ENCODE measurements around the gene ANKRD7. TPM values are rescaled to one million over a fixed set of nuclear protein-coding genes. Genes with fewer than 3 reads are reported as not detected.
A peak's percentile ranks its signal among the peaks of the same experiment; 100 is the strongest.

ANKRD7 gene
- total RNA-seq, 4 donors from 2014 or later: 0.66 to 0.98 (median 0.84) TPM; not detected in 1

DNA sequence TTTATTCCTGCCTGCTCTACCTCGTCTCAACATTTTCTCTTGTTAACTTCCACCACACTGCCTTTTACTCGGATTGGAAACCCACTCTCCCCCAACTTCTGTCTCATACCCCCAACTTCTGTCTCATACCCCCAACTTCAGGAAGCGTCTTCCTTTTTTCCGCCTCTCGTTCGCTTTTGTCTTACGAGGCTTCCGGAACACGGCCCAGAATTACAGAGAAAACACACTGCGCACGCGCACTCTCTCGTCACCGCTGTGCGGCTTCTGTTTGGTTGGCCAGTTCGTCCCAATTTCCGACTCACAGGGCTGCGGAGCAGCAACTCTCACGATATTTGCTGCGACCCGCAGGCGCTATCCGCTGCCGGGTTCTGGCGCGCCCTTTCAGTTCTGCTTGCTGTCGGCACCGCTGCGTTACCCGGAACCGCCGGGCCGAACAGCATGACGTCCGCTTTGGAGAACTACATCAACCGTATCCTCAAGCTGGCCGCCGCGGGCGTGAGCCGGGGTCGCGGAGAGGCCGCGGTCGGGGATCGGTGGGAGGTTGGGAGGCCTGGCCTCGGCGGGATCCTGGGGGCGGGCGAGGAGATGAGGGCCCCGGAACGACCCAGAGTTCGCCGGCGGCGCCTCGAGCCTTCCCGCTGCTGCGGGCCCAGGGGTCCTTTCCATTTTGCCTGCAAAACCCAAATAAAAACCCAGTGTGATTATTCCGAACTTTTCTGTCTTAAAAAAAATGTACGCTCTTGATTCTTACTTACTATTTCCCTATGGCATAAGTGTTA, 40.5 kb upstream of the ANKRD7 start, which contains the start of gene LSM8:
Gene LSM8, plus strand, starts transcription at position 379 of the 779 bp plus-strand sequence. Its CDS starts 60 bp downstream, at position 439.
- H3K27me3 ChIP-seq: no peaks in the 10 kb centered on the region
- DNase-seq (ENCODE audit: low spot score in 2 of 2): peak; percentile 93 to 94
- H3K4me3 ChIP-seq: peak within 1 kb of the TSS; percentile 73 to 92 (median 84)
- H3K27ac ChIP-seq: peak within 1 kb of the TSS; percentile 73 to 95 (median 92)
- TF ChIP-seq POLR2A (IDR thresholded peaks at IDR 0.05) (peak; percentile 63 to 75), CTCF (IDR thresholded peaks at IDR 0.05) (peak in 2 of 5 experiments; percentile 10 to 37), EP300 (IDR thresholded peaks at IDR 0.05) (peak; percentile 33 to 94)
- 0 to 1% methylated on average over 49 to 61 of the region's 62 CpGs for WGBS, 2 donors
- peaks cover 0 to 14% (median 0%) of the 10 kb centered on the region in 3 donors for H3K36me3 ChIP-seq
- H3K4me1 ChIP-seq: peaks cover 0 to 40% (median 18%) of the 10 kb centered on the region in 4 donors
- H3K9me3 ChIP-seq: no peaks in the 10 kb centered on the region

DNA sequence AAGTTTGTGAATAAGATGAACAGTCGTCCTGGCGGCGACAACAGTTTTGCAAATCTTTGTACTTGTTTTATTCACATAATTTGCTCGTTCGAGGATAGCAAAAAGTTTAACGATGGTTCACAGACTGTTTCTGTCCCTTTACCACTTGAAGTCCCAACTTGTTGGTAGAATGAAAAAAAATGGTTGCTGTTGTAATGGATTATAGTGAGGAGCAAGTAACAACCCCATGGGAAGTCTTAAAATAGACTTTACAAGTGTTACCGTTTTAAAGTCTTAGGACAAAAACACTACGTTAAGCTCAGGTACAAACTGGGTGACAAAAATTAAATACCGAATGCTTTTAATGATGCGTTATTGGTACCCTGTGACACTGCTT, 40.0 kb upstream of the ANKRD7 start:
- TF ChIP-seq POLR2A (IDR thresholded peaks at IDR 0.05): no peak
- Histone ChIP-seq H3K9me3 (no peaks in the 10 kb centered on the region), H3K4me3 (peak overlapping the region; percentile 73 to 92 (median 84)), H3K4me1 (peaks cover 0 to 40% (median 18%) of the 10 kb centered on the region in 4 donors), H3K27me3 (no peaks in the 10 kb centered on the region), H3K27ac (peak overlapping the region; percentile 73 to 95 (median 92)), H3K36me3 (peaks cover 0 to 20% (median 0%) of the 10 kb centered on the region in 3 donors)
- no peak for DNase-seq (ENCODE audit: low spot score in 2 of 2)
- WGBS, 2 donors: 6 to 7% methylated on average over 10 of the region's 10 CpGs

DNA sequence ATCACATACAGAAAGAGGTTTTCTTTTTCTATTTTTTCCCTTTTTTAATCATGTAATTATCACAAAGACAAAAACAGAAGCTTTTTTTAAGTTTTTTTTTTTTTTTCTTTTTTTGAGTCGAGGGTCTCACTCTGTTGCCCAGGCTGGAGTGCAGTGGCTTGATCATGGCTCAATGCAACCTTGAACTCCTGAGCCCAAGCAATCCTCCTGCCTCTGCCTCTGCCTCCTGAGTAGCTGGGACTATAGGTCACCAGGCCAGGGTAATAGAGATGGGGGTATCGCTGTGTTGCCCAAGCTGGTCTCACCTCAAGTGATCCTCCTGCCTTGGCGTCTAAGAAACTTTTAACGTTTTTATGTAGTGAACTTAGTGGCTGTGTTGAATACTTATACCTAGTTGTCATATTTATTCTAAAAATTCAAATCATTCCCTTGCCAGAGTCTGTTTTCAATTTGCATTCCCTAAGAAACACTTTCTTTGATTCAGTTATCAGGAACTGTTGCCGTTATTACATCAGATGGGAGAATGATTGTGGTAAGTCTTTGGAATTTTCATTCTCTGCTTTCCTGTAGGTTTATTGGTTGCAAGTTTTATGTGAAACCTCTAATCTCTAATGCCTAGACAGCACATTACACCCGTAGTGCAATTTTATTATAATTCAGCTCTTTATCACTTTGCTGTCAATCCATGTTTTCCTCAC, 39.2 kb upstream of the ANKRD7 start:
- Histone ChIP-seq H3K4me1 (peaks cover 0 to 40% (median 18%) of the 10 kb centered on the region in 4 donors), H3K4me3 (peak overlapping the region in 3 of 4 donors; percentile 8 to 86 (median 81)), H3K36me3 (peaks cover 0 to 27% (median 0%) of the 10 kb centered on the region in 3 donors), H3K27ac (peak overlapping the region in 1 of 4 donors; percentile 94), H3K27me3 (no peaks in the 10 kb centered on the region), H3K9me3 (no peaks in the 10 kb centered on the region)
- no peak for TF ChIP-seq CTCF (IDR thresholded peaks at IDR 0.05)
- no peak for TF ChIP-seq EP300 (IDR thresholded peaks at IDR 0.05)
- no peak for TF ChIP-seq POLR2A (IDR thresholded peaks at IDR 0.05)
- no peak for DNase-seq (ENCODE audit: low spot score in 2 of 2)
- WGBS, 2 donors: 65 to 66% methylated on average over 6 of the region's 6 CpGs

DNA sequence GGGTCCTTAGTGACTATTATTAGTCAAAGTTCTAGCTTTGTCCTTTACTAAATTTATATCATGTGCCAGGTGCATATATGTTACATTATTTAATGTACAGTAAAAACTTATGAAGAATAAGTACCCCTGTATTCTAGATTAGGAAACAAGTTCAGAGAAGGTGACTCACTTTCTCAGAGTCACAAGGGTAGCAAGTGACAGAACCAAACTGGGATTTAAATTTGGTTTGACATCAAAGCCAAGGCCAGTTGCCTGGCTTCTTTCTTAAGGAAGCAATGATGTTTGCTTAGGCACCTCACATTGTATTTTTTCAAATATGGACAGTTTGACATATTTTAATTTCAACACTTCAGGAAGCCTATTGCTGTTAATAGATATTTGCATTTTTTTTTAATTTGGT, 38.0 kb upstream of the ANKRD7 start:
- H3K27me3 ChIP-seq: no peaks in the 10 kb centered on the region
- no peak for DNase-seq (ENCODE audit: low spot score in 2 of 2)
- no peak overlapping the region for H3K27ac ChIP-seq
- H3K9me3 ChIP-seq: no peaks in the 10 kb centered on the region
- no peak overlapping the region for H3K4me3 ChIP-seq
- peaks cover 0 to 38% (median 0%) of the 10 kb centered on the region in 3 donors for H3K36me3 ChIP-seq
- peaks cover 0 to 40% (median 18%) of the 10 kb centered on the region in 4 donors for H3K4me1 ChIP-seq
- TF ChIP-seq EP300 (IDR thresholded peaks at IDR 0.05) (no peak), POLR2A (IDR thresholded peaks at IDR 0.05) (no peak), CTCF (IDR thresholded peaks at IDR 0.05) (no peak)

DNA sequence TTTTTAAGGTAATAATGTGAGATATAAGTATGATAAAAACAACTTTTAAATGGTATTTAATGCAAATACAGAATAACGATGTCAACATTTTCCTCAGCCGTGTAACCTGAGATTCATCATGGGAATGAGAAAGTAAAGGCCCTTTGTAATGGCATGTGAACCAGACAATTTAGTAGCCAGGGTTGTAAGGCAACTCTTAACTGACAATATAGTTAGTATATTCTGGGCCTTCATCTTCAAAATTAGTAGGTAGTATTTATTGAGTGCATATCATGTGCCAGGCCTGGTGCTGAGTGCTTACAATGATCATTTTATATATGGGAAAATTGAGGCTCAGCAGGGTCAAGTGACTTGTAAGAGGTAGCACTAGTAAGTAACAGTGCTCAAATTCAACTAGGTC, 29.9 kb upstream of the ANKRD7 start:
- no peaks in the 10 kb centered on the region for H3K27me3 ChIP-seq
- peaks cover 0 to 33% (median 2%) of the 10 kb centered on the region in 3 donors for H3K36me3 ChIP-seq
- 77 to 83% methylated on average over 2 of the region's 2 CpGs for WGBS, 2 donors
- no peak overlapping the region for H3K4me3 ChIP-seq
- TF ChIP-seq POLR2A (IDR thresholded peaks at IDR 0.05) (no peak), EP300 (IDR thresholded peaks at IDR 0.05) (no peak), CTCF (IDR thresholded peaks at IDR 0.05) (no peak)
- no peak overlapping the region for H3K27ac ChIP-seq
- DNase-seq (ENCODE audit: low spot score in 2 of 2): no peak
- no peaks in the 10 kb centered on the region for H3K9me3 ChIP-seq
- no peaks in the 10 kb centered on the region for H3K4me1 ChIP-seq
